Left lung (tissue), 14 donors: ENCODE results near the gene PRKAA1. TPM values are rescaled to one million over a fixed set of nuclear protein-coding genes. Genes with fewer than 3 reads are reported as not detected.

ENCODE experiments used
- ATAC-seq: fragments of 200-7000 bp; cut with Tn5 transposase; one replicate; pipeline ENCODE4 v1.9.1; 2020; ENCODE audit warnings: moderate library complexity
- DNase-seq, 4 donors: peaks; one replicate each; pipeline ENCODE4 v3.0.0-alpha.2; 2013 to 2020
- H3K27ac ChIP-seq, 2 donors: fragments of 200-600 bp; sonication (generic) in 1 of 2; one replicate each; pipeline versions ENCODE4 v1.5.0 to v1.8.0; 2020 to 2021
- H3K27me3 ChIP-seq, 2 donors: fragments of 200-600 bp; sonication (generic) in 1 of 2; one replicate each; pipeline versions ENCODE4 v1.5.0 to v1.8.0; 2020 to 2021
- H3K36me3 ChIP-seq, 2 donors: fragments of 200-600 bp; sonication (generic) in 1 of 2; one replicate each; pipeline versions ENCODE4 v1.5.0 to v1.8.0; 2020 to 2021
- H3K4me1 ChIP-seq, 2 donors: fragments of 200-600 bp; one replicate each; pipeline ENCODE4 v1.8.0; 2021
- H3K4me3 ChIP-seq, 2 donors: fragments of 200-600 bp; sonication (generic) in 1 of 2; one replicate each; pipeline versions ENCODE4 v1.5.0 to v1.8.0; 2020 to 2021; ENCODE audit warnings: mild to moderate bottlenecking in 1 of 2
- H3K9me3 ChIP-seq, 2 donors: fragments of 200-600 bp; sonication (generic) in 1 of 2; one replicate each; pipeline versions ENCODE4 v1.5.0 to v1.8.0; 2020 to 2021
- CTCF ChIP-seq, 2 donors: fragments of 200-600 bp; sonication (generic) in 1 of 2; IDR thresholded peaks; one replicate each; pipeline versions ENCODE4 v1.5.0 to v1.8.0; 2021; ENCODE audit warnings: antibody characterized with exemption in 2 of 2
- intact Hi-C, 2 donors: fragments of 100-400 bp; cut with DNase I; formaldehyde crosslinking; loops; one replicate each; pipeline versions ENCODE4 v1.11.2 to v1.14.2; 2022
- long read RNA-seq, 12 donors: library from polyadenylated mRNA in 2 of 12; unstranded in 2 of 12; transcript quantifications; one replicate each; pipeline ENCODE4 v2.0.0 and lab custom pipeline, GENCODE V29; 2019 to 2026
- polyA plus RNA-seq, 6 donors: library from polyadenylated mRNA; unstranded; fragments of 120-200 nt; gene quantifications; one replicate each; pipeline ENCODE4 v1.2.1, GENCODE V29; 2013; ENCODE audit not compliant: insufficient read length in 6 of 6
- total RNA-seq, 2 donors: library from RNA; stranded (reverse); fragmentation: NEBNext Ultra II Directional; extraction: Animal tissue kit (Norgen Biotek cat#: 25700); gene quantifications; one replicate each; pipeline ENCODE4 v1.2.1, GENCODE V29; 2021
- donor health status: DM: no; HTN: yes; CAD: no.
- donor health status: DM: no; HTN: no; CAD: no.

Gene PRKAA1
- total RNA-seq (10 to 100 TPM; 71.6 to 85.7 TPM), polyA plus RNA-seq (10 to 100 TPM; 71.2 to 82.7 (median 78.4) TPM)
- long read RNA-seq, donor 1, full-length matches to known transcripts = 34 of 47 reads
- long read RNA-seq, donor 1, partial matches to known transcripts = 13 of 47 reads
- long read RNA-seq, donor 1, other reads (novel, unspliced or antisense) = 0 of 47 reads
- long read RNA-seq, donor 2, full-length matches to known transcripts = 17 of 17 reads
- long read RNA-seq, donor 2, partial matches to known transcripts = 0 of 17 reads
- long read RNA-seq, donor 2, other reads (novel, unspliced or antisense) = 0 of 17 reads
- long read RNA-seq, donor 3, full-length matches to known transcripts = 14 of 14 reads
- long read RNA-seq, donor 3, partial matches to known transcripts = 0 of 14 reads
- long read RNA-seq, donor 3, other reads (novel, unspliced or antisense) = 0 of 14 reads
- long read RNA-seq, donor 4, full-length matches to known transcripts = 4 of 6 reads
- long read RNA-seq, donor 4, partial matches to known transcripts = 1 of 6 reads
- long read RNA-seq, donor 4, other reads (novel, unspliced or antisense) = 1 of 6 reads
- long read RNA-seq, donor 5, full-length matches to known transcripts = 16 of 16 reads
- long read RNA-seq, donor 5, partial matches to known transcripts = 0 of 16 reads
- long read RNA-seq, donor 5, other reads (novel, unspliced or antisense) = 0 of 16 reads
- long read RNA-seq, donor 6, full-length matches to known transcripts = 10 of 10 reads
- long read RNA-seq, donor 6, partial matches to known transcripts = 0 of 10 reads
- long read RNA-seq, donor 6, other reads (novel, unspliced or antisense) = 0 of 10 reads
- long read RNA-seq, donor 7, full-length matches to known transcripts = 11 of 11 reads
- long read RNA-seq, donor 7, partial matches to known transcripts = 0 of 11 reads
- long read RNA-seq, donor 7, other reads (novel, unspliced or antisense) = 0 of 11 reads
- long read RNA-seq, donor 8, full-length matches to known transcripts = 21 of 21 reads
- long read RNA-seq, donor 8, partial matches to known transcripts = 0 of 21 reads
- long read RNA-seq, donor 8, other reads (novel, unspliced or antisense) = 0 of 21 reads
- long read RNA-seq, donor 9 = 0 reads
- long read RNA-seq, donor 10, full-length matches to known transcripts = 6 of 6 reads
- long read RNA-seq, donor 10, partial matches to known transcripts = 0 of 6 reads
- long read RNA-seq, donor 10, other reads (novel, unspliced or antisense) = 0 of 6 reads
- long read RNA-seq, donor 11, full-length matches to known transcripts = 6 of 16 reads
- long read RNA-seq, donor 11, partial matches to known transcripts = 10 of 16 reads
- long read RNA-seq, donor 11, other reads (novel, unspliced or antisense) = 0 of 16 reads
- long read RNA-seq, donor 12, full-length matches to known transcripts = 16 of 16 reads
- long read RNA-seq, donor 12, partial matches to known transcripts = 0 of 16 reads
- long read RNA-seq, donor 12, other reads (novel, unspliced or antisense) = 0 of 16 reads

- peak; percentile 65 to 81 for TF ChIP-seq CTCF (IDR thresholded peaks at IDR 0.05)
- Histone ChIP-seq H3K27me3 (no peaks in the 10 kb centered on the region), H3K36me3 (no peaks in the 10 kb centered on the region), H3K4me3 (peak within 1 kb of the TSS; percentile 78 to 87), H3K4me1 (peaks cover 6 to 37% of the 10 kb centered on the region in 2 donors), H3K9me3 (no peaks in the 10 kb centered on the region), H3K27ac (peak within 1 kb of the TSS; percentile 85 to 93)
- DNase-seq = peak; percentile 84 to 97 (median 92)
- intact Hi-C loops = no loop called here
- peak; percentile 96 for ATAC-seq
Measured at GRCh38 chr5:40798012-40798800, at the start of gene PRKAA1. Gene PRKAA1, minus strand, starts transcription at chr5:40798374. Its CDS starts 185 bp downstream, at chr5:40798189.

- Histone ChIP-seq H3K27me3 (no peaks in the 10 kb centered on the region), H3K9me3 (no peaks in the 10 kb centered on the region), H3K4me1 (peaks cover 6 to 54% of the 10 kb centered on the region in 2 donors), H3K27ac (no peak overlapping the region), H3K36me3 (peaks cover 0 to 64% of the 10 kb centered on the region in 2 donors), H3K4me3 (no peak overlapping the region)
- TF ChIP-seq CTCF (IDR thresholded peaks at IDR 0.05) = no peak
- DNase-seq (no peak), ATAC-seq (no peak)
- intact Hi-C loops = no loop called here
Measured at GRCh38 chr5:40847525-40847924, 49.4 kb upstream of the PRKAA1 start.

- intact Hi-C loops = no loop called here
- no peak for TF ChIP-seq CTCF (IDR thresholded peaks at IDR 0.05)
- H3K27me3 ChIP-seq = no peaks in the 10 kb centered on the region
Measured at GRCh38 chr5:40846371-40846770, 48.2 kb upstream of the PRKAA1 start.

GRCh38 chr5:40844565-40844964, 46.4 kb upstream of the PRKAA1 start:
- H3K4me3 ChIP-seq = no peak overlapping the region
- no peak for TF ChIP-seq CTCF (IDR thresholded peaks at IDR 0.05)
- H3K9me3 ChIP-seq = no peaks in the 10 kb centered on the region
- H3K36me3 ChIP-seq = peaks cover 0 to 36% of the 10 kb centered on the region in 2 donors
- H3K27me3 ChIP-seq = no peaks in the 10 kb centered on the region
- H3K4me1 ChIP-seq = peaks cover 6 to 67% of the 10 kb centered on the region in 2 donors
- ATAC-seq = no peak
- H3K27ac ChIP-seq = no peak overlapping the region
- intact Hi-C loops = no loop called here
- no peak for DNase-seq

More at GRCh38 chr5:40846371-40846770, 48.2 kb upstream of the PRKAA1 start:
- no peaks in the 10 kb centered on the region for H3K9me3 ChIP-seq
- H3K36me3 ChIP-seq = peaks cover 0 to 53% of the 10 kb centered on the region in 2 donors
- ATAC-seq = no peak
- DNase-seq = no peak
- peaks cover 6 to 61% of the 10 kb centered on the region in 2 donors for H3K4me1 ChIP-seq
- H3K4me3 ChIP-seq = no peak overlapping the region
- H3K27ac ChIP-seq = no peak overlapping the region
